HCT116 (cell line): ENCODE data around the gene CCP110. TPM values are rescaled to one million over a fixed set of nuclear protein-coding genes. Genes with fewer than 3 reads are reported as not detected.

ENCODE experiments used
- ATAC-seq: fragments of 200-7000 bp; cut with Tn5 transposase; 2 replicates; pipeline ENCODE4 v1.9.1; 2020; ENCODE audit warnings: mild to moderate bottlenecking, moderate library complexity
- BruUV-seq: library from RNA; stranded (reverse); fragments of 400-500 nt; replicated peaks from 2 replicates; lab custom pipeline; 2021; lab: Mats Ljungman, UMichigan
- CTCF ChIA-PET: fragments of 300-600 bp; sonication (Branson Sonifier 250); formaldehyde crosslinking; loops from one replicate; lab custom pipeline; 2021; ENCODE audit warnings: antibody characterized with exemption; lab: Charles Lee
- POLR2A ChIA-PET: fragments of 300-600, 350-600 bp; sonication (Branson Sonifier 250); formaldehyde crosslinking; loops from one replicate; lab custom pipeline; 2021; ENCODE audit warnings: antibody characterized with exemption; lab: Charles Lee
- RAD21 ChIA-PET, 2 experiments: fragments of 300-600 bp; sonication (Branson Sonifier 250); formaldehyde crosslinking; loops; one replicate each; lab custom pipeline; 2023; ENCODE audit warnings: low total read pairs in 2 of 2; ENCODE audit not compliant: uncharacterized antibody in 2 of 2, unreplicated experiment in 2 of 2, low non-redundant PET in 1 of 2; lab: Charles Lee
- DNase-seq: peaks from one replicate; pipeline ENCODE4 v3.0.0-alpha.2; 2010; ENCODE audit warnings: low read depth, low spot score
- H2AFZ ChIP-seq: fragments of 200-600 bp; shearing (Covaris generic), sonication (generic); 2 replicates; pipeline ENCODE4 v1.6.1; 2017; ENCODE audit warnings: low read depth, mixed run types, mixed read lengths, antibody characterized with exemption, low read length; ENCODE audit not compliant: poor library complexity, severe bottlenecking
- H3K27ac ChIP-seq: 2 replicates; pipeline ENCODE4 v1.5.1; 2012; ENCODE audit warnings: low read depth, low read length
- H3K27me3 ChIP-seq: fragments of 200-600 bp; sonication (generic); 2 replicates; pipeline ENCODE4 v1.6.1; 2016; ENCODE audit warnings: mixed run types, low read length, mixed read lengths; ENCODE audit not compliant: insufficient read depth
- H3K36me3 ChIP-seq, 2 experiments: fragments of 200-500 bp in 1 of 2; fragments of 200-600 bp in 1 of 2; sonication (Bioruptor generic) in 1 of 2; sonication (generic) in 1 of 2; 2 replicates each; pipeline versions ENCODE4 v1.5.1 to v1.6.1; 2014 to 2016; ENCODE audit warnings: low read length in 2 of 2, inconsistent platforms in 1 of 2, mixed read lengths in 1 of 2, mixed run types in 1 of 2; ENCODE audit not compliant: insufficient read depth in 2 of 2, control insufficient read depth in 1 of 2
- H3K4me1 ChIP-seq, 2 experiments: fragments of 200-600 bp in 1 of 2; sonication (generic) in 1 of 2; 2 replicates each; pipeline versions ENCODE4 v1.5.1 to v1.6.1; 2012 to 2017; ENCODE audit warnings: low read length in 2 of 2, inconsistent platforms in 1 of 2, mild to moderate bottlenecking in 1 of 2, mixed read lengths in 1 of 2, mixed run types in 1 of 2, moderate library complexity in 1 of 2; ENCODE audit not compliant: insufficient read depth in 2 of 2, control insufficient read depth in 1 of 2
- H3K4me2 ChIP-seq: fragments of 200-600 bp; sonication (generic); 2 replicates; pipeline ENCODE4 v1.6.1; 2017; ENCODE audit warnings: mixed run types, low read length, mixed read lengths
- H3K4me3 ChIP-seq, 2 experiments: fragments of 200-600 bp in 1 of 2; sonication (generic) in 1 of 2; replicated peaks in 1 of 2; 2 replicates each; pipeline ENCODE4 v1.5.1; 2011 to 2016; ENCODE audit warnings: low read length in 2 of 2, control low read depth in 1 of 2, low read depth in 1 of 2, mild to moderate bottlenecking in 1 of 2, mixed read lengths in 1 of 2, mixed run types in 1 of 2
- H3K79me2 ChIP-seq: fragments of 200-600 bp; sonication (generic); 2 replicates; pipeline ENCODE4 v1.6.1; 2017; ENCODE audit warnings: mild to moderate bottlenecking, mixed run types, low read length, moderate library complexity, mixed read lengths; ENCODE audit not compliant: insufficient read depth
- H3K9ac ChIP-seq: fragments of 200-600 bp; sonication (generic); 2 replicates; pipeline ENCODE4 v1.6.1; 2016; ENCODE audit warnings: low read length, mixed read lengths
- H3K9me2 ChIP-seq: fragments of 200-600 bp; sonication (generic), shearing (Covaris generic); 2 replicates; pipeline ENCODE4 v1.6.1; 2017; ENCODE audit warnings: mixed run types, mild to moderate bottlenecking, moderate library complexity; ENCODE audit not compliant: insufficient read depth
- H3K9me3 ChIP-seq, 2 experiments: fragments of 200-500 bp in 1 of 2; fragments of 200-600 bp in 1 of 2; sonication (Bioruptor generic) in 1 of 2; sonication (generic) in 1 of 2; 2 replicates each; pipeline ENCODE4 v1.6.1; 2014 to 2017; ENCODE audit warnings: low read length in 2 of 2, mixed read lengths in 2 of 2, inconsistent platforms in 1 of 2, low read depth in 1 of 2, mild to moderate bottlenecking in 1 of 2, mixed run types in 1 of 2, moderate library complexity in 1 of 2; ENCODE audit not compliant: control insufficient read depth in 1 of 2, insufficient read depth in 1 of 2
- H4K20me1 ChIP-seq: fragments of 200-600 bp; sonication (generic), shearing (Covaris generic); 2 replicates; pipeline ENCODE4 v1.6.1; 2017; ENCODE audit warnings: mixed run types, mild to moderate bottlenecking, moderate library complexity; ENCODE audit not compliant: insufficient read depth
- CBX3 ChIP-seq: IDR thresholded peaks from 2 replicates; pipeline ENCODE4 v1.6.1; 2012; ENCODE audit warnings: low read depth
- EGR1 ChIP-seq: IDR thresholded peaks from 2 replicates; pipeline ENCODE4 v1.6.1; 2012; ENCODE audit warnings: low read depth
- EZH2phosphoT487 ChIP-seq: fragments of 200-600 bp; IDR thresholded peaks from 2 replicates; pipeline ENCODE4 v1.6.1; 2018; ENCODE audit warnings: antibody characterized with exemption, borderline replicate concordance
- FOSL1 ChIP-seq: IDR thresholded peaks from 2 replicates; pipeline ENCODE4 v1.6.1; 2012; ENCODE audit warnings: low read depth
- JUND ChIP-seq: IDR thresholded peaks from 2 replicates; pipeline ENCODE4 v1.6.1; 2012
- POLR2AphosphoS5 ChIP-seq: IDR thresholded peaks from 2 replicates; pipeline ENCODE4 v1.6.1; 2011; ENCODE audit warnings: mild to moderate bottlenecking, low read depth, low read length, moderate library complexity
- RAD21 ChIP-seq: IDR thresholded peaks from 2 replicates; pipeline ENCODE4 v1.6.1; 2012; ENCODE audit warnings: low read depth, mild to moderate bottlenecking
- REST ChIP-seq: IDR thresholded peaks from 2 replicates; pipeline ENCODE4 v1.6.1; 2012; ENCODE audit warnings: low read depth
- SIN3A ChIP-seq: IDR thresholded peaks from 2 replicates; pipeline ENCODE4 v1.6.1; 2012; ENCODE audit warnings: low read depth
- SP1 ChIP-seq: IDR thresholded peaks from 2 replicates; pipeline ENCODE4 v1.6.1; 2012; ENCODE audit warnings: low read depth
- TCF7L2 ChIP-seq: IDR thresholded peaks from 2 replicates; pipeline ENCODE4 v1.7.0; 2011; ENCODE audit warnings: borderline replicate concordance, inconsistent platforms; ENCODE audit not compliant: insufficient read depth, insufficient read length; ENCODE audit errors: extremely low read depth
- YY1 ChIP-seq: IDR thresholded peaks from 2 replicates; pipeline ENCODE4 v1.6.1; 2011; ENCODE audit warnings: low read length, low read depth, moderate library complexity, mild to moderate bottlenecking; ENCODE audit not compliant: insufficient replicate concordance; ENCODE audit errors: extremely low read depth
- ZBTB33 ChIP-seq: IDR thresholded peaks from 2 replicates; pipeline ENCODE4 v1.6.1; 2011; ENCODE audit warnings: mild to moderate bottlenecking, low read length, moderate library complexity; ENCODE audit not compliant: insufficient replicate concordance; ENCODE audit errors: extremely low read depth
- ZNF274 ChIP-seq: fragments of 200-500 bp; sonication (Bioruptor generic); IDR thresholded peaks from 2 replicates; pipeline ENCODE4 v1.6.1; 2014; ENCODE audit warnings: mild to moderate bottlenecking, low read depth, low read length, inconsistent platforms
- intact Hi-C: fragments of 100-400 bp; cut with micrococcal nuclease; formaldehyde crosslinking; loops from 2 replicates; pipeline ENCODE4 v1.10.0; 2022
- total RNA-seq: library from RNA; stranded (reverse); gene quantifications from one replicate; pipeline ENCODE4 v1.2.1, GENCODE V29; 2021; ENCODE audit not compliant: unreplicated experiment

Gene CCP110
- total RNA-seq, 1 experiment from 2014 or later, result 21.4 TPM

- Histone ChIP-seq H3K4me2 (no peak overlapping the region), H3K4me1 (peaks cover 17 to 35% of the 10 kb centered on the region in 2 experiments), H3K27me3 (no peaks in the 10 kb centered on the region), H2AFZ (no peak overlapping the region), H3K9me2 (no peaks in the 10 kb centered on the region), H3K9me3 (no peaks in the 10 kb centered on the region), H3K27ac (no peak overlapping the region), H3K4me3 (no peak overlapping the region), H4K20me1 (no peaks in the 10 kb centered on the region), H3K79me2 (peaks cover 31% of the 10 kb centered on the region), H3K9ac (no peak overlapping the region), H3K36me3 (peaks cover 16 to 17% of the 10 kb centered on the region in 2 experiments; a peak in 3 of 4 replicates)
- ChIA-PET POLR2A (no interaction called here), RAD21 (no interaction called here), CTCF (no interaction called here)
- BruUV-seq, result no TSS peak
- intact Hi-C loops, result no loop called here
- ATAC-seq (no peak), DNase-seq (no peak)
- TF ChIP-seq REST (no peak), POLR2AphosphoS5 (no peak), TCF7L2 (no peak), JUND (no peak), FOSL1 (no peak), ZBTB33 (no peak), EGR1 (no peak), RAD21 (no peak), SP1 (no peak), ZNF274 (no peak), YY1 (no peak), EZH2phosphoT487 (no peak), CBX3 (no peak), SIN3A (no peak)
Observed at GRCh38 chr16:19518388-19518787, 5.4 kb upstream of the CCP110 start.
